PC-9 (cell line): ENCODE results near the gene THBS1.

Experiments used
- EZH2 ChIP-seq: fragments of 200-600 bp; sonication (generic); IDR thresholded peaks from 2 replicates; pipeline ENCODE4 v1.8.0; 2017; ENCODE audit warnings: antibody characterized with exemption, low read depth
- TF ChIP-seq, protein P1 (sequence below): fragments of 200-600 bp; sonication (generic); conservative IDR thresholded peaks from 2 replicates; pipeline ENCODE4 v1.6.1; 2017; ENCODE audit warnings: mixed run types, antibody characterized with exemption, mild to moderate bottlenecking, moderate library complexity

DNA sequence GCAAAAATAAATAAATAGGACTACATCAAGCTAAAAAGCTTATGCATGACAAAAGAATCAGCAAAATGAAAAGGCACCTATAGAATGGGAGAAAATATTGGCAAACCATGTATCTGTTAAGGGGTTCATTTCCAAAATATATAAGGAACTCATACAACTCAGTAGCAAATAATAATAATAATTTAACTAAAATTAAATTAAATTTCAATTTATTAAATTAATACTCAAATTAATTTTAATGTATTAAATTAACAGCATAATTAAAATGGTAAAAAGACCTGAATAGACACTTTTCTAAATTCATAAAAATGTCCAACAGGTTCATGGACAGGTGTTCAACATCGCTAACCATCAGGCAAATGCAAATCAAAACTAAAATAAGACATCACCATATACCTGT lies 34.0 kb upstream of the THBS1 start:
- TF ChIP-seq EZH2 = no peak
- TF ChIP-seq, protein P1, sequence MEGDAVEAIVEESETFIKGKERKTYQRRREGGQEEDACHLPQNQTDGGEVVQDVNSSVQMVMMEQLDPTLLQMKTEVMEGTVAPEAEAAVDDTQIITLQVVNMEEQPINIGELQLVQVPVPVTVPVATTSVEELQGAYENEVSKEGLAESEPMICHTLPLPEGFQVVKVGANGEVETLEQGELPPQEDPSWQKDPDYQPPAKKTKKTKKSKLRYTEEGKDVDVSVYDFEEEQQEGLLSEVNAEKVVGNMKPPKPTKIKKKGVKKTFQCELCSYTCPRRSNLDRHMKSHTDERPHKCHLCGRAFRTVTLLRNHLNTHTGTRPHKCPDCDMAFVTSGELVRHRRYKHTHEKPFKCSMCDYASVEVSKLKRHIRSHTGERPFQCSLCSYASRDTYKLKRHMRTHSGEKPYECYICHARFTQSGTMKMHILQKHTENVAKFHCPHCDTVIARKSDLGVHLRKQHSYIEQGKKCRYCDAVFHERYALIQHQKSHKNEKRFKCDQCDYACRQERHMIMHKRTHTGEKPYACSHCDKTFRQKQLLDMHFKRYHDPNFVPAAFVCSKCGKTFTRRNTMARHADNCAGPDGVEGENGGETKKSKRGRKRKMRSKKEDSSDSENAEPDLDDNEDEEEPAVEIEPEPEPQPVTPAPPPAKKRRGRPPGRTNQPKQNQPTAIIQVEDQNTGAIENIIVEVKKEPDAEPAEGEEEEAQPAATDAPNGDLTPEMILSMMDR = no peak
